ENCODE data around the gene NUP98.

- TF ChIP-seq FOXP4 (CRISPR knock-in tag; IDR thresholded peaks at IDR 0.05) (no peak), POLR2A (IDR thresholded peaks at IDR 0.05; ENCODE audit: insufficient read depth in 1 of 2, low read depth in 2 of 2, low read length in 2 of 2) (no peak), JUN (CRISPR knock-in tag; IDR thresholded peaks at IDR 0.05) (no peak), ELF1 (CRISPR knock-in tag; IDR thresholded peaks at IDR 0.05) (no peak), ZFP37 (CRISPR knock-in tag; IDR thresholded peaks at IDR 0.05; ENCODE audit: borderline replicate concordance) (no peak), HOMEZ (CRISPR knock-in tag; IDR thresholded peaks at IDR 0.05; ENCODE audit: low read depth) (no peak), CTCF (CRISPR knock-in tag; IDR thresholded peaks at IDR 0.05) (no peak), SNRNP70 (IDR thresholded peaks at IDR 0.05; ENCODE audit: low read depth, low read length) (no peak), ARNT2 (CRISPR knock-in tag; IDR thresholded peaks at IDR 0.05; ENCODE audit: low read depth) (no peak), ARID4A (CRISPR knock-in tag; IDR thresholded peaks at IDR 0.05; ENCODE audit: borderline replicate concordance) (no peak), ZFAT (CRISPR knock-in tag; conservative IDR thresholded peaks at IDR 0.05) (no peak)
- TF ChIP-seq, protein P1, sequence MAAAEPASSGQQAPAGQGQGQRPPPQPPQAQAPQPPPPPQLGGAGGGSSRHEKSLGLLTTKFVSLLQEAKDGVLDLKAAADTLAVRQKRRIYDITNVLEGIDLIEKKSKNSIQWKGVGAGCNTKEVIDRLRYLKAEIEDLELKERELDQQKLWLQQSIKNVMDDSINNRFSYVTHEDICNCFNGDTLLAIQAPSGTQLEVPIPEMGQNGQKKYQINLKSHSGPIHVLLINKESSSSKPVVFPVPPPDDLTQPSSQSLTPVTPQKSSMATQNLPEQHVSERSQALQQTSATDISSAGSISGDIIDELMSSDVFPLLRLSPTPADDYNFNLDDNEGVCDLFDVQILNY (CRISPR knock-in tag; conservative IDR thresholded peaks at IDR 0.05): no peak
- TF ChIP-seq, protein P2, sequence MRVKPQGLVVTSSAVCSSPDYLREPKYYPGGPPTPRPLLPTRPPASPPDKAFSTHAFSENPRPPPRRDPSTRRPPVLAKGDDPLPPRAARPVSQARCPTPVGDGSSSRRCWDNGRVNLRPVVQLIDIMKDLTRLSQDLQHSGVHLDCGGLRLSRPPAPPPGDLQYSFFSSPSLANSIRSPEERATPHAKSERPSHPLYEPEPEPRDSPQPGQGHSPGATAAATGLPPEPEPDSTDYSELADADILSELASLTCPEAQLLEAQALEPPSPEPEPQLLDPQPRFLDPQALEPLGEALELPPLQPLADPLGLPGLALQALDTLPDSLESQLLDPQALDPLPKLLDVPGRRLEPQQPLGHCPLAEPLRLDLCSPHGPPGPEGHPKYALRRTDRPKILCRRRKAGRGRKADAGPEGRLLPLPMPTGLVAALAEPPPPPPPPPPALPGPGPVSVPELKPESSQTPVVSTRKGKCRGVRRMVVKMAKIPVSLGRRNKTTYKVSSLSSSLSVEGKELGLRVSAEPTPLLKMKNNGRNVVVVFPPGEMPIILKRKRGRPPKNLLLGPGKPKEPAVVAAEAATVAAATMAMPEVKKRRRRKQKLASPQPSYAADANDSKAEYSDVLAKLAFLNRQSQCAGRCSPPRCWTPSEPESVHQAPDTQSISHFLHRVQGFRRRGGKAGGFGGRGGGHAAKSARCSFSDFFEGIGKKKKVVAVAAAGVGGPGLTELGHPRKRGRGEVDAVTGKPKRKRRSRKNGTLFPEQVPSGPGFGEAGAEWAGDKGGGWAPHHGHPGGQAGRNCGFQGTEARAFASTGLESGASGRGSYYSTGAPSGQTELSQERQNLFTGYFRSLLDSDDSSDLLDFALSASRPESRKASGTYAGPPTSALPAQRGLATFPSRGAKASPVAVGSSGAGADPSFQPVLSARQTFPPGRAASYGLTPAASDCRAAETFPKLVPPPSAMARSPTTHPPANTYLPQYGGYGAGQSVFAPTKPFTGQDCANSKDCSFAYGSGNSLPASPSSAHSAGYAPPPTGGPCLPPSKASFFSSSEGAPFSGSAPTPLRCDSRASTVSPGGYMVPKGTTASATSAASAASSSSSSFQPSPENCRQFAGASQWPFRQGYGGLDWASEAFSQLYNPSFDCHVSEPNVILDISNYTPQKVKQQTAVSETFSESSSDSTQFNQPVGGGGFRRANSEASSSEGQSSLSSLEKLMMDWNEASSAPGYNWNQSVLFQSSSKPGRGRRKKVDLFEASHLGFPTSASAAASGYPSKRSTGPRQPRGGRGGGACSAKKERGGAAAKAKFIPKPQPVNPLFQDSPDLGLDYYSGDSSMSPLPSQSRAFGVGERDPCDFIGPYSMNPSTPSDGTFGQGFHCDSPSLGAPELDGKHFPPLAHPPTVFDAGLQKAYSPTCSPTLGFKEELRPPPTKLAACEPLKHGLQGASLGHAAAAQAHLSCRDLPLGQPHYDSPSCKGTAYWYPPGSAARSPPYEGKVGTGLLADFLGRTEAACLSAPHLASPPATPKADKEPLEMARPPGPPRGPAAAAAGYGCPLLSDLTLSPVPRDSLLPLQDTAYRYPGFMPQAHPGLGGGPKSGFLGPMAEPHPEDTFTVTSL (CRISPR knock-in tag; IDR thresholded peaks at IDR 0.05; ENCODE audit: borderline replicate concordance): no peak
- TF ChIP-seq, protein P3, sequence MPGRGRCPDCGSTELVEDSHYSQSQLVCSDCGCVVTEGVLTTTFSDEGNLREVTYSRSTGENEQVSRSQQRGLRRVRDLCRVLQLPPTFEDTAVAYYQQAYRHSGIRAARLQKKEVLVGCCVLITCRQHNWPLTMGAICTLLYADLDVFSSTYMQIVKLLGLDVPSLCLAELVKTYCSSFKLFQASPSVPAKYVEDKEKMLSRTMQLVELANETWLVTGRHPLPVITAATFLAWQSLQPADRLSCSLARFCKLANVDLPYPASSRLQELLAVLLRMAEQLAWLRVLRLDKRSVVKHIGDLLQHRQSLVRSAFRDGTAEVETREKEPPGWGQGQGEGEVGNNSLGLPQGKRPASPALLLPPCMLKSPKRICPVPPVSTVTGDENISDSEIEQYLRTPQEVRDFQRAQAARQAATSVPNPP (CRISPR knock-in tag; IDR thresholded peaks at IDR 0.05): no peak
Measured at GRCh38 chr11:3738241-3738640, 59.1 kb downstream of the NUP98 start.
